Left lung (tissue), 10 donors: ENCODE results near the gene CCDC141. TPM values are rescaled to one million over a fixed set of nuclear protein-coding genes. Genes with fewer than 3 reads are reported as not detected.
"Not testable (repeated sequence)": the region's sequence is repeated elsewhere in the genome, so short reads cannot be mapped to it uniquely, and the experiment has no call there.

Experiments used
- ATAC-seq: fragments of 200-7000 bp; cut with Tn5 transposase; one replicate; pipeline ENCODE4 v1.9.1; 2020; ENCODE audit warnings: moderate library complexity
- DNase-seq, 4 donors: peaks; one replicate each; pipeline ENCODE4 v3.0.0-alpha.2; 2013 to 2020
- H3K27ac ChIP-seq, 2 donors: fragments of 200-600 bp; sonication (generic) in 1 of 2; one replicate each; pipeline versions ENCODE4 v1.5.0 to v1.8.0; 2020 to 2021
- H3K27me3 ChIP-seq, 2 donors: fragments of 200-600 bp; sonication (generic) in 1 of 2; one replicate each; pipeline versions ENCODE4 v1.5.0 to v1.8.0; 2020 to 2021
- H3K36me3 ChIP-seq, 2 donors: fragments of 200-600 bp; sonication (generic) in 1 of 2; one replicate each; pipeline versions ENCODE4 v1.5.0 to v1.8.0; 2020 to 2021
- H3K4me1 ChIP-seq, 2 donors: fragments of 200-600 bp; one replicate each; pipeline ENCODE4 v1.8.0; 2021
- H3K4me3 ChIP-seq, 2 donors: fragments of 200-600 bp; sonication (generic) in 1 of 2; one replicate each; pipeline versions ENCODE4 v1.5.0 to v1.8.0; 2020 to 2021; ENCODE audit warnings: mild to moderate bottlenecking in 1 of 2
- H3K9me3 ChIP-seq, 2 donors: fragments of 200-600 bp; sonication (generic) in 1 of 2; one replicate each; pipeline versions ENCODE4 v1.5.0 to v1.8.0; 2020 to 2021
- intact Hi-C, 2 donors: fragments of 100-400 bp; cut with DNase I; formaldehyde crosslinking; loops; one replicate each; pipeline versions ENCODE4 v1.11.2 to v1.14.2; 2022
- polyA plus RNA-seq, 6 donors: library from polyadenylated mRNA; unstranded; fragments of 120-200 nt; gene quantifications; one replicate each; pipeline ENCODE4 v1.2.1, GENCODE V29; 2013; ENCODE audit not compliant: insufficient read length in 6 of 6
- total RNA-seq, 2 donors: library from RNA; stranded (reverse); fragmentation: NEBNext Ultra II Directional; extraction: Animal tissue kit (Norgen Biotek cat#: 25700); gene quantifications; one replicate each; pipeline ENCODE4 v1.2.1, GENCODE V29; 2021
- TF ChIP-seq, protein P1 (sequence below), 2 donors: fragments of 200-600 bp; sonication (generic) in 1 of 2; IDR thresholded peaks; one replicate each; pipeline versions ENCODE4 v1.5.0 to v1.8.0; 2021; ENCODE audit warnings: antibody characterized with exemption in 2 of 2
- donor health status: DM: no; HTN: yes; CAD: no.
- donor health status: DM: no; HTN: no; CAD: no.

The CCDC141 gene
- total and polyA plus RNA-seq, 8 donors, result 1.6 to 29.6 (median 3.2) TPM

- H3K9me3 ChIP-seq, result peaks cover 0 to 4% of the 10 kb centered on the region in 2 donors
- TF ChIP-seq, protein P1, sequence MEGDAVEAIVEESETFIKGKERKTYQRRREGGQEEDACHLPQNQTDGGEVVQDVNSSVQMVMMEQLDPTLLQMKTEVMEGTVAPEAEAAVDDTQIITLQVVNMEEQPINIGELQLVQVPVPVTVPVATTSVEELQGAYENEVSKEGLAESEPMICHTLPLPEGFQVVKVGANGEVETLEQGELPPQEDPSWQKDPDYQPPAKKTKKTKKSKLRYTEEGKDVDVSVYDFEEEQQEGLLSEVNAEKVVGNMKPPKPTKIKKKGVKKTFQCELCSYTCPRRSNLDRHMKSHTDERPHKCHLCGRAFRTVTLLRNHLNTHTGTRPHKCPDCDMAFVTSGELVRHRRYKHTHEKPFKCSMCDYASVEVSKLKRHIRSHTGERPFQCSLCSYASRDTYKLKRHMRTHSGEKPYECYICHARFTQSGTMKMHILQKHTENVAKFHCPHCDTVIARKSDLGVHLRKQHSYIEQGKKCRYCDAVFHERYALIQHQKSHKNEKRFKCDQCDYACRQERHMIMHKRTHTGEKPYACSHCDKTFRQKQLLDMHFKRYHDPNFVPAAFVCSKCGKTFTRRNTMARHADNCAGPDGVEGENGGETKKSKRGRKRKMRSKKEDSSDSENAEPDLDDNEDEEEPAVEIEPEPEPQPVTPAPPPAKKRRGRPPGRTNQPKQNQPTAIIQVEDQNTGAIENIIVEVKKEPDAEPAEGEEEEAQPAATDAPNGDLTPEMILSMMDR (IDR thresholded peaks at IDR 0.05), result no peak
- H3K27ac ChIP-seq, result no peak overlapping the region
- intact Hi-C loops, result no loop called here
- no peak overlapping the region for H3K4me3 ChIP-seq
- no peaks in the 10 kb centered on the region for H3K4me1 ChIP-seq
- H3K36me3 ChIP-seq, result no peaks in the 10 kb centered on the region
- ATAC-seq (no peak), DNase-seq (no peak)
- no peaks in the 10 kb centered on the region for H3K27me3 ChIP-seq
Measured at GRCh38 chr2:179069685-179070084, 19.7 kb upstream of the CCDC141 start.

DNA sequence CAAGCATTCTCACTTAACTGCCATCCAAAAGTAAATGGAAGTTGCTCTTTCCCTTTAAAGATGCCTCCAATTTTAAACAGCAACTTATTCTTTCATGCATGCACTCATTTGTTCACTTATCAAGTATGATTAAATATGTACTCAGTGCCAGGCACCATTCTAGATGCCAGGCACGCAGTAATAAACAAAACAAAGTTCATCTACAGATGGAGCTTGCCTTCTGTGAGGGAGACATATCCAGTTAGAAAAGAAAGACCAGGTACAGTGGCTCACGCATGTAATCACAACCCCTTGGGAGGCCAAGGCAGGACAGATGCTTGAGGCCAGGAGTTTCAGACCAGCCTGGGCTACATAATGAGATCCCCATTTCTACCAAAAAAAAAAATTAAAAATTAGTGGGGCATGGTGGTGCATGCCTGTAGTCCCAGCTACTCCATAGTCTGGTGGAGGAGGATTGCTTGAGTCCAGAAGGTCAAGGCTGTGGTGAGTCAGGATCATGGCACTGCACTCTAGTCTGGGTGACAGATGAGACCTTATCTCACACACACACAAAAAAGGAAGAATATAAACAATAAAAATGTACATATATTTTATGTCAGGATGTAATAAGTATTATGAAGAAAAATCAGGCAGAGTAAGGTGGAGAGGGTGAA is 19.2 kb upstream of the CCDC141 start:
- no peak for DNase-seq
- intact Hi-C loops, result no loop called here
- H3K36me3 ChIP-seq, result no peaks in the 10 kb centered on the region
- ATAC-seq, result no peak
- H3K27me3 ChIP-seq, result no peaks in the 10 kb centered on the region
- peaks cover 0 to 4% of the 10 kb centered on the region in 2 donors for H3K9me3 ChIP-seq
- H3K4me3 ChIP-seq, result no peak overlapping the region
- TF ChIP-seq, protein P1 (IDR thresholded peaks at IDR 0.05), result no peak
- H3K27ac ChIP-seq, result no peak overlapping the region
- H3K4me1 ChIP-seq, result no peaks in the 10 kb centered on the region

- no peak overlapping the region for H3K27ac ChIP-seq
- TF ChIP-seq, protein P1 (IDR thresholded peaks at IDR 0.05), result no peak
- H3K4me3 ChIP-seq, result no peak overlapping the region
- peaks cover 2 to 7% of the 10 kb centered on the region in 2 donors for H3K4me1 ChIP-seq
- H3K36me3 ChIP-seq, result no peaks in the 10 kb centered on the region
- H3K27me3 ChIP-seq, result no peaks in the 10 kb centered on the region
- intact Hi-C loops, result no loop called here
- ATAC-seq, result no peak
- DNase-seq, result no peak
- no peaks in the 10 kb centered on the region for H3K9me3 ChIP-seq
Measured at GRCh38 chr2:179059026-179059700, 9.2 kb upstream of the CCDC141 start.

- H3K27ac ChIP-seq, result no peak overlapping the region
- no peak overlapping the region for H3K4me3 ChIP-seq
- H3K27me3 ChIP-seq, result no peaks in the 10 kb centered on the region
- H3K4me1 ChIP-seq, result peaks cover 2 to 7% of the 10 kb centered on the region in 2 donors
- H3K9me3 ChIP-seq, result no peaks in the 10 kb centered on the region
- no peak for ATAC-seq
- H3K36me3 ChIP-seq, result no peaks in the 10 kb centered on the region
- DNase-seq, result no peak
- TF ChIP-seq, protein P1 (IDR thresholded peaks at IDR 0.05), result no peak
- intact Hi-C loops, result no loop called here
Measured at GRCh38 chr2:179057737-179058136, 7.8 kb upstream of the CCDC141 start.

DNA sequence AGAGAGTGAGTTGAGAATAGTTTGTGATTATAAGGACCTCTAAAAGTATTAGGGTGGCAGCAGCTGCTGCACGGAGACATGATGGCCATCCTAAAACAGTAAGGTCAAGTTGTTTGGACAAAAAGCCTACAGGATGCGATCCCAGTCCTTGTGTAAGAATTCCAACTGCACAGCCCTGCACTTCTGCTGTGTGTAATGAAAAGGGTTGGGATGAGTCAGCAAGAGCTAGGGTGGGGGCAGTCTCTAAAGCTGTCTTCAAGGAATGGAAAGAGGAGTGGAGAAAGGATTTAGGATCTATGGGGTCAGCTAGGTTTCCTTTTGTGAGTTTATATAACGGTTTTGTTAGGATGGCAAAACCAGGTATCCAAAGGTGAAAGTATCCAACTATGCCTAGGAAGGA is 3.6 kb upstream of the CCDC141 start:
- DNase-seq, H3K9me3 ChIP-seq, H3K27ac ChIP-seq, H3K4me3 ChIP-seq, H3K27me3 ChIP-seq, intact Hi-C loops, ATAC-seq, H3K36me3 ChIP-seq: not testable (repeated sequence)
- H3K4me1 ChIP-seq, result peaks cover 6 to 12% of the 10 kb centered on the region in 2 donors
